ENCODE measurements around the gene QSOX2.

Gene QSOX2

GRCh38 chr9:136246849-136247550 lies 1.4 kb upstream of the QSOX2 start:
- TF ChIP-seq REST (IDR thresholded peaks at IDR 0.05; ENCODE audit: insufficient read depth in 1 of 2, low read depth in 2 of 2, low read length in 2 of 2) (no peak), FOXP2 (optimal IDR thresholded peaks at IDR 0.05; ENCODE audit: borderline replicate concordance, extremely low read depth, extremely low read length, insufficient read depth) (no peak), POLR2AphosphoS5 (IDR thresholded peaks at IDR 0.05; ENCODE audit: low read depth, low read length) (no peak), SIN3A (IDR thresholded peaks at IDR 0.05; ENCODE audit: borderline replicate concordance, insufficient read depth, low read length) (no peak)

- TF ChIP-seq POLR2AphosphoS5 (IDR thresholded peaks at IDR 0.05; ENCODE audit: low read depth, low read length) (no peak), SIN3A (IDR thresholded peaks at IDR 0.05; ENCODE audit: borderline replicate concordance, insufficient read depth, low read length) (no peak), REST (IDR thresholded peaks at IDR 0.05; ENCODE audit: insufficient read depth in 1 of 2, low read depth in 2 of 2, low read length in 2 of 2) (no peak), FOXP2 (optimal IDR thresholded peaks at IDR 0.05; ENCODE audit: borderline replicate concordance, extremely low read depth, extremely low read length, insufficient read depth) (no peak), TAF1 (IDR thresholded peaks at IDR 0.05; ENCODE audit: borderline replicate concordance, insufficient read depth, low read length) (no peak)
Measured at GRCh38 chr9:136244969-136245218, 718 bp downstream of the QSOX2 start.

- TF ChIP-seq REST (IDR thresholded peaks at IDR 0.05; ENCODE audit: insufficient read depth in 1 of 2, low read depth in 2 of 2, low read length in 2 of 2) (no peak), SIN3A (IDR thresholded peaks at IDR 0.05; ENCODE audit: borderline replicate concordance, insufficient read depth, low read length) (no peak), TAF1 (IDR thresholded peaks at IDR 0.05; ENCODE audit: borderline replicate concordance, insufficient read depth, low read length) (no peak), FOXP2 (optimal IDR thresholded peaks at IDR 0.05; ENCODE audit: borderline replicate concordance, extremely low read depth, extremely low read length, insufficient read depth) (no peak), POLR2AphosphoS5 (IDR thresholded peaks at IDR 0.05; ENCODE audit: low read depth, low read length) (no peak)
Measured at GRCh38 chr9:136244122-136244968, 1.3 kb downstream of the QSOX2 start.

- no peak for TF ChIP-seq SIN3A (IDR thresholded peaks at IDR 0.05; ENCODE audit: borderline replicate concordance, insufficient read depth, low read length)
- TF ChIP-seq REST (IDR thresholded peaks at IDR 0.05; ENCODE audit: insufficient read depth in 1 of 2, low read depth in 2 of 2, low read length in 2 of 2), result no peak
- no peak for TF ChIP-seq FOXP2 (optimal IDR thresholded peaks at IDR 0.05; ENCODE audit: borderline replicate concordance, extremely low read depth, extremely low read length, insufficient read depth)
- TF ChIP-seq TAF1 (IDR thresholded peaks at IDR 0.05; ENCODE audit: borderline replicate concordance, insufficient read depth, low read length), result no peak
- no peak for TF ChIP-seq POLR2AphosphoS5 (IDR thresholded peaks at IDR 0.05; ENCODE audit: low read depth, low read length)
Measured at GRCh38 chr9:136243631-136244030, 2.0 kb downstream of the QSOX2 start.

All from PFSK-1 (cell line).